Measurements from ENCODE around the gene STARD8. TPM values are rescaled to one million over a fixed set of nuclear protein-coding genes. Genes with fewer than 3 reads are reported as not detected.
A peak's percentile ranks its signal among the peaks of the same experiment; 100 is the strongest.

The STARD8 gene
- total RNA-seq, 2 donors from 2014 or later: 13.2 to 15.2 TPM

- ATAC-seq (no peak), DNase-seq (no peak)
- intact Hi-C loops (cut with DNase I): no loop called here
Observed at GRCh38 chrX:68761086-68761485, 113.6 kb downstream of the STARD8 start.

GRCh38 chrX:68762766-68763165 lies 115.3 kb downstream of the STARD8 start:
- intact Hi-C loops (cut with DNase I): no loop called here
- peak in 1 of 2 donors; percentile 44 for ATAC-seq
- no peak for DNase-seq

GRCh38 chrX:68763481-68763880 lies 116.0 kb downstream of the STARD8 start:
- ATAC-seq: no peak
- DNase-seq: no peak
- intact Hi-C loops (cut with DNase I): no loop called here

Other genes starting within 250 kb of the STARD8 start
- gene OPHN1, start 214.2 kb upstream of the STARD8 start, total RNA-seq: 1 to 10 TPM; 3.1 to 5.7 TPM
- 10 to 100 TPM; 31.1 to 33.0 TPM for gene YIPF6, start 148.6 kb upstream of the STARD8 start, total RNA-seq
- 10 to 100 TPM; 23.6 to 25.4 TPM for gene EFNB1, start 181.4 kb downstream of the STARD8 start, total RNA-seq